ENCODE measurements around the gene WDFY4. TPM values are rescaled to one million over a fixed set of nuclear protein-coding genes. Genes with fewer than 3 reads are reported as not detected.

WDFY4 gene
- total RNA-seq, 1 experiment from 2014 or later, result 0.22 TPM

DNA sequence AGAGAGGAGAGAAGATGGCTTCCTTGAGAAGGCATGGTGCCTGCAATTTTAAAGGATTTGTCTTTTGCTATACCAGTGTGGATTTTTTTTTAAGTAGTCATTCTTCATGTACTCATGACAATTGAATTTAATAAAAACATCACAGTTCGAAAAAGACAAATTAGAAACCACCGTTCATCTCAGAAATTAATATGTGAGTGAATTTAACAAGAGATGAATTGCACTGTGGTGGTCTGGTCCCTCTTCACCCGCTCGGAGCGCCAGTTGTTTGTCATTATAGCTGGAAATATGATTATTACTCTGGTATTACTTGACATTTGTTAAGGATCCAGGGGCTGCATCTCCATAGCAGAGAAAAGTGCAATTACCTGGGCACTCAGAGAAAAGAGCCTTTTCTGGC is 163.0 kb downstream of the WDFY4 start:
- no peak overlapping the region for H3K4me3 ChIP-seq (replicated peaks in 1 of 2; ENCODE audit: low read depth in 1 of 2, low read length in 2 of 2)
- ATAC-seq (no peak), DNase-seq (ENCODE audit: low read depth, low spot score) (no peak)
- no peaks in the 10 kb centered on the region for H3K4me1 ChIP-seq (ENCODE audit: control insufficient read depth in 1 of 2, insufficient read depth in 2 of 2, low read length in 2 of 2)
- no peak overlapping the region for H3K27ac ChIP-seq (ENCODE audit: low read depth, low read length)
- peaks cover 36% of the 10 kb centered on the region for H3K27me3 ChIP-seq (ENCODE audit: insufficient read depth, low read length)
- H3K9me3 ChIP-seq (ENCODE audit: control insufficient read depth in 1 of 2, insufficient read depth in 1 of 2, low read depth in 1 of 2, low read length in 2 of 2), result no peaks in the 10 kb centered on the region
- TF ChIP-seq, protein P1, sequence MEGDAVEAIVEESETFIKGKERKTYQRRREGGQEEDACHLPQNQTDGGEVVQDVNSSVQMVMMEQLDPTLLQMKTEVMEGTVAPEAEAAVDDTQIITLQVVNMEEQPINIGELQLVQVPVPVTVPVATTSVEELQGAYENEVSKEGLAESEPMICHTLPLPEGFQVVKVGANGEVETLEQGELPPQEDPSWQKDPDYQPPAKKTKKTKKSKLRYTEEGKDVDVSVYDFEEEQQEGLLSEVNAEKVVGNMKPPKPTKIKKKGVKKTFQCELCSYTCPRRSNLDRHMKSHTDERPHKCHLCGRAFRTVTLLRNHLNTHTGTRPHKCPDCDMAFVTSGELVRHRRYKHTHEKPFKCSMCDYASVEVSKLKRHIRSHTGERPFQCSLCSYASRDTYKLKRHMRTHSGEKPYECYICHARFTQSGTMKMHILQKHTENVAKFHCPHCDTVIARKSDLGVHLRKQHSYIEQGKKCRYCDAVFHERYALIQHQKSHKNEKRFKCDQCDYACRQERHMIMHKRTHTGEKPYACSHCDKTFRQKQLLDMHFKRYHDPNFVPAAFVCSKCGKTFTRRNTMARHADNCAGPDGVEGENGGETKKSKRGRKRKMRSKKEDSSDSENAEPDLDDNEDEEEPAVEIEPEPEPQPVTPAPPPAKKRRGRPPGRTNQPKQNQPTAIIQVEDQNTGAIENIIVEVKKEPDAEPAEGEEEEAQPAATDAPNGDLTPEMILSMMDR (IDR thresholded peaks at IDR 0.05 in 2 of 3, conservative IDR thresholded peaks at IDR 0.05 in 1 of 3; ENCODE audit: borderline replicate concordance in 1 of 3, insufficient read depth in 1 of 3, low read depth in 2 of 3, low read length in 2 of 3), result no peak
- H3K36me3 ChIP-seq (ENCODE audit: control insufficient read depth in 1 of 2, insufficient read depth in 2 of 2, low read length in 2 of 2), result no peaks in the 10 kb centered on the region
- ChIA-PET RAD21 (ENCODE audit: low non-redundant PET in 1 of 2, low total read pairs in 2 of 2, uncharacterized antibody in 2 of 2, unreplicated experiment in 2 of 2) (no interaction called here), CTCF (no interaction called here), POLR2A (no interaction called here)
- no peak overlapping the region for H3K9ac ChIP-seq (ENCODE audit: low read length)
- no TSS peak for BruUV-seq (replicated peaks)
- H3K4me2 ChIP-seq (ENCODE audit: low read length), result no peak overlapping the region
- H3K79me2 ChIP-seq (ENCODE audit: insufficient read depth, low read length), result no peaks in the 10 kb centered on the region
- no peaks in the 10 kb centered on the region for H4K20me1 ChIP-seq (ENCODE audit: insufficient read depth)
- H2AFZ ChIP-seq (ENCODE audit: low read depth, low read length, poor library complexity, severe bottlenecking), result no peak overlapping the region
- no peaks in the 10 kb centered on the region for H3K9me2 ChIP-seq (ENCODE audit: insufficient read depth)
- intact Hi-C loops (cut with micrococcal nuclease), result no loop called here

DNA sequence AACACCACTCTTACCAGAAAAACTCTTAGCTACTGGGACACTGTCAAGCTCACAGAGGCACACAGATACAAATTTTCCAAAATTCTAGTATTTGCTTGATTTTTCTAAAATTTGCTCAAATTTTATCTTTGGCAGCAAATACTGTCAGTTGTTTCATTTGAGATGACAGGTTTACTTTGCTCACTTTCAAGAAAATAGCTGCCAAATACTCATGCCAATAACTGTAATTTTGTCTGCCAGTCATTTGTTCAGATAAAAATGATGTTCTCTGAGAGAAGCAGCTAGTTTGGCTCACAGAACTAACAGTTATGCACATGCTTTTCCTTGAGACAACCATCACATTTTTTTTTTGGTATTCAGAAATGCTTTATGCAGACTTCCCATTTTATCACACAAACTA is 172.2 kb downstream of the WDFY4 start:
- H2AFZ ChIP-seq (ENCODE audit: low read depth, low read length, poor library complexity, severe bottlenecking), result no peak overlapping the region
- ChIA-PET RAD21 (ENCODE audit: low non-redundant PET in 1 of 2, low total read pairs in 2 of 2, uncharacterized antibody in 2 of 2, unreplicated experiment in 2 of 2) (no interaction called here), CTCF (no interaction called here), POLR2A (no interaction called here)
- no peaks in the 10 kb centered on the region for H3K79me2 ChIP-seq (ENCODE audit: insufficient read depth, low read length)
- no peak overlapping the region for H3K27ac ChIP-seq (ENCODE audit: low read depth, low read length)
- H3K9ac ChIP-seq (ENCODE audit: low read length), result no peak overlapping the region
- TF ChIP-seq JUND (IDR thresholded peaks at IDR 0.05) (no peak), ZNF274 (IDR thresholded peaks at IDR 0.05; ENCODE audit: low read depth, low read length) (no peak), RAD21 (IDR thresholded peaks at IDR 0.05; ENCODE audit: low read depth) (no peak), POLR2A (IDR thresholded peaks at IDR 0.05; ENCODE audit: borderline replicate concordance, extremely low read depth, insufficient read depth, insufficient read length) (no peak), SRF (IDR thresholded peaks at IDR 0.05; ENCODE audit: low read depth) (no peak)
- TF ChIP-seq, protein P1 (IDR thresholded peaks at IDR 0.05 in 2 of 3, conservative IDR thresholded peaks at IDR 0.05 in 1 of 3; ENCODE audit: borderline replicate concordance in 1 of 3, insufficient read depth in 1 of 3, low read depth in 2 of 3, low read length in 2 of 3), result no peak
- no peaks in the 10 kb centered on the region for H3K9me2 ChIP-seq (ENCODE audit: insufficient read depth)
- ATAC-seq (no peak), DNase-seq (ENCODE audit: low read depth, low spot score) (no peak)
- no peaks in the 10 kb centered on the region for H3K9me3 ChIP-seq (ENCODE audit: control insufficient read depth in 1 of 2, insufficient read depth in 1 of 2, low read depth in 1 of 2, low read length in 2 of 2)
- no TSS peak for BruUV-seq (replicated peaks)
- H3K4me2 ChIP-seq (ENCODE audit: low read length), result no peak overlapping the region
- no peaks in the 10 kb centered on the region for H4K20me1 ChIP-seq (ENCODE audit: insufficient read depth)
- H3K4me3 ChIP-seq (replicated peaks in 1 of 2; ENCODE audit: low read depth in 1 of 2, low read length in 2 of 2), result no peak overlapping the region
- peaks cover 33% of the 10 kb centered on the region for H3K27me3 ChIP-seq (ENCODE audit: insufficient read depth, low read length)
- no peaks in the 10 kb centered on the region for H3K36me3 ChIP-seq (ENCODE audit: control insufficient read depth in 1 of 2, insufficient read depth in 2 of 2, low read length in 2 of 2)
- intact Hi-C loops (cut with micrococcal nuclease), result no loop called here
- no peaks in the 10 kb centered on the region for H3K4me1 ChIP-seq (ENCODE audit: control insufficient read depth in 1 of 2, insufficient read depth in 2 of 2, low read length in 2 of 2)
